Stimulated activated CD8-positive, alpha-beta memory T cell treated with anti-CD3 and anti-CD28 coated beads, Interleukin-7, amount 100 ng/mL, for 48 hours (primary cell): Measurements from ENCODE around the gene DNAJC1.

Source experiments
- DNase-seq, 2 donors: peaks; one replicate each; pipeline ENCODE4 v3.0.0-alpha.2; 2020; ENCODE audit warnings: low read depth in 1 of 2; ENCODE audit errors: extremely low read depth in 1 of 2

Gene DNAJC1

GRCh38 chr10:21964983-21965665 is 38.4 kb downstream of the DNAJC1 start:
- no peak for DNase-seq

- no peak for DNase-seq
Observed at GRCh38 chr10:21962358-21962757, 41.2 kb downstream of the DNAJC1 start.

DNA sequence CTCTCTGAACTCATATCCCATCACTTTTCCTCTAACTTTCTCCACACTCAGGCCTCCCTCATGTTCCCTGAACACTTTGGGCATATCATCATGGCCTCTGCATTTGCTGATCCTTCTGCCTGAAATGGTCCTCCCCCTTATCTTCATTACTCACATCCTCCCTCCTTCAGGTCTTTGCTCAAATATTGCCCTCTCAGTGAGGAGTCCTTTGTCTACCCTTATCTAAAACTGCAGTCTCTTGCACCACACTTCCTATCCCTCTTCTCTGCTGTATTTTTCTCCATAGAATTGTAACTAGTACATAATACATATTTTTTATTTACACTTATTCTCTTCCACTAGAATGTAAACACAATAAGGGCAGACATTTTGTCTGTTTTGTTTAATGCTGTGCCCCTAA is 41.7 kb downstream of the DNAJC1 start:
- DNase-seq = no peak

DNA sequence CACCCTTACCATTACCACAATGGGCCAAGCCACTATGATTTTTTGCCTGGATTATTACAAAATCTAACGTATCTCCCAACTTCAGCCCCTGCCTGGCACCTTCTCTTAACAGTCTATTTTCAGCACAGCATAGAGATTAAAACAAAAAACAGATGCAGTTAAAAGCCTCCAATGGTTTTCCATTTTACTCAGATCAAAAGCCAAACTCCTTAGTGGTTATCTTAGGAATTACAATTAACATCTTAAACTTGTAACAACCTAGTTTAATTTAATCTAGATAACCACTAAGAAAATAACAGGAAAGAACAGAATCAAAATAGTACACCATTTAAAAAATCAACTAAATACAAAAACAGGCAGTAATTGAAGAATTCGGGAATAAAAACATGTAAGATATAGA is 43.5 kb downstream of the DNAJC1 start:
- no peak for DNase-seq

GRCh38 chr10:21954690-21955089 is 48.8 kb downstream of the DNAJC1 start:
- DNase-seq = no peak

DNA sequence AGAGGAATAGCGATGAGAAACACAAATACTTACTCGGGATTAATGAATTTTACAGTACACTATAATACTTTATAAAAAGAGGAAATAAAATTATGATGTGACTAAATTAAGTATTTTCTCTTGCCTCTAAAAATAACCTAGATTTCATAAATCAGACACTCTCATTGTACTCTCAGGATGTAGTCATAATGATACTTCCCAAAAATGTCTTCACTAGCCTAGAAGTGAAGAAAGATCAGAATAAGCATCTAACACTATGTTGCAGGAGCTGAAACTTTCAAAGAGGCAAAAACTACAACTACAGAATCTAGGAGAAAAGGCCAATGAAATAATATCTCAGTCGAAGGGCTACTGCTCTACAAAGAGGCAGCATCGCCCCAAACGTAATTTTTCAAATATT is 49.4 kb downstream of the DNAJC1 start:
- DNase-seq = no peak

DNA sequence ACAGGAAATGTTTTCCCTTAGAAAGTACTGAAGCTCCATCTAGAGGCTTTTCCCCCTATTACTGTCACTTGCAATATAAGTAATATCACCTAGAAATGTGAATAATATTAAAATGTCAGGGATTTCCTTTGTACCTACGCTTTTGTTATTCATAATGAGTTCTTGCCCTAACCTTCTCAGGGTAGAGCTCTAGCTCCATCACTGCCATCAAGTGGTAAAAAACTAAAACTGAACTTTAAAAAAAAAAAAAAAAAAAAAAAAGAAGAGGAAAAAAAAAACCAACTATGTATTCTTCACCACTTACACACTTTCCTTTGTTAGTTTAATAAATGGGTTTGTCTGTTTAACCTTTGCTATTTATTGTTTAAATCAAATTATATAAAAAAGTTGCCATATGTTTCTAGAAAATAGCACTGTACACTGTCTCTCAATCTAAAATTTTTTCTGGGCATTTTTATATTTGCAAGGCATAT is 49.9 kb downstream of the DNAJC1 start:
- DNase-seq = no peak

DNA sequence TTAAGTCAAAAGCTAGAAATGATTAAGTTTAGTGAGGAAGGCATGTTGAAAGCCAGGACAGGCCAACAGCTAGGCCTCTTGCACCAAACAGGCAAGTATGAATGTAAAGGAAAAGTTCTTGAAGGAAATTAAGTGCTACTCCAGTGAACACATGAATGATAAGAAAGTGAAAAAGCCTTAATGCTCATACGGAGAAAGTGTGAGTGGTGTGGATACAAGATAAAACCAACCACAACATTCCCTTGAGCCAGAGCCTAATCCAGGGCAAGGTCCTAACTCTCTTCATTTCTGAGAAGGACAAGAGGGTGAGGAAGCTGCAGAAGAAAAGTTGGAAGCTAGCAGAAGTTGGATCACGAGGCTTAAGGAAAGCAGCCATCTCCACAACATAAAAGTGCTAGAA is 53.0 kb downstream of the DNAJC1 start:
- DNase-seq = no peak

DNA sequence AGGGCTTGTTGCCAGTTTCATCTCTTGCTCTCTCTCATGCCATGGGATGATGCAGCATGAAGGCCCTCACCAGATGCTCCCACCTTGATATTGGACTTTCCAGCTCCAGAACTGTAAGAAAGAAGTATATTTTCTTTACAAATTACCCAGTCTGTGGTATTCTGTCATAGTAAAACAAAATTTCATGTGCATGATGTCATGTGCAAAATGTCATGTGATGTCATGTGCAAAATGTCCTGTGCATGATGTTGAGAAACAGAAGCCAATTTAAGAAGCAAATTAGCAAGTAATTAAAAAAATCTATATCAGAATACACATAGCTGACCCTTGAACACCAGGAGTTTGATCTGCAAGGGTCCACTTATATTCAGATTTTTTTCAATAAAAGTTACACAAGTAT is 56.6 kb downstream of the DNAJC1 start:
- DNase-seq = no peak

- DNase-seq = no peak
Observed at GRCh38 chr10:21944727-21945386, 58.7 kb downstream of the DNAJC1 start.

DNA sequence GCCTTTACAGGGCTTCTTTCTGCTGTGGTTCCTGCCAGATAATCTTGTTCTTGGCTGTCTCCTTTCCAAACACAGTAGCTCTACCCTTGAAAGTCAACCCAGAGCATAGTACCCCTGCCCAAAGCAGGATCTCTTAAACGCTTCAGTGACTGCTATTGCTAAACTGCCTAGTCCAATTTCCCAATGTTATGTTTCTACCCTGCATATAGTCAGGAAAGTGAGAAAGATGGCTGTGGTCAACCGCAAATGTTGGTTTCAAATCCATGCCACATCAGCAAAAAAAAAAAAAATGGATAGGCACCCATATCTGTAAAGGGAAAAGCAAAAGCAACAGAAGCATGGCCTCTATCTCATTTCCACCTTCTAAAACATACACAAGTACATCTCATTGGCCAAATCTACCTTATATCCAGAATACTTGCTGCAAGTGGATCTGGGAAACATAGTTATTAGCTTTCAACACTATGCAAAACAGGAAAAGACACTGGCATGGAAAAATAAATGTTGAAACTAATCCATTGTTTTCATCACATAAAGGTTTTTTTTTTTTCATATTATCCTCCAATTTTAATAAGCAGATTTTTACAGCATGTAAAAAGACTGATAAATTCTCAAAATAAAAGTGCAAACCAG is 59.8 kb downstream of the DNAJC1 start:
- no peak for DNase-seq

GRCh38 chr10:21935439-21936023 is 68.0 kb downstream of the DNAJC1 start:
- DNase-seq = no peak

DNA sequence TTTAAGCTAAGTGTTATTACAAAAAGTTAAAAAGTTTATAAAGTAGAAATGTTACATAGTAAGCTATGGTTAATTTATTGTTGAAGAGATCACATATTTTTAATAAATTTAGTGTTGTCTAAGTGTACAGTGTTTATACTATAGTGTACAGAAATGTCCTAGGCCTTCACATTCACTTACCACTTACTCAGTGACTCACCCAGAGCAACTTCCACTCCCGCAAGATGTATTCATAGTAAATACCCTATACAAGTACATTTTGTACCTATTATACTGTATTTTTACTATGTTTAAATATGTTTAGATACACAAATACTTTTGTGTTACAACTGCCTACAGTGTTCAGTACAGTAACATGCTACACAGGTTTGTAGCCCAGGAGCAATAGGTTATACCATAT is 69.2 kb downstream of the DNAJC1 start:
- DNase-seq = no peak

DNA sequence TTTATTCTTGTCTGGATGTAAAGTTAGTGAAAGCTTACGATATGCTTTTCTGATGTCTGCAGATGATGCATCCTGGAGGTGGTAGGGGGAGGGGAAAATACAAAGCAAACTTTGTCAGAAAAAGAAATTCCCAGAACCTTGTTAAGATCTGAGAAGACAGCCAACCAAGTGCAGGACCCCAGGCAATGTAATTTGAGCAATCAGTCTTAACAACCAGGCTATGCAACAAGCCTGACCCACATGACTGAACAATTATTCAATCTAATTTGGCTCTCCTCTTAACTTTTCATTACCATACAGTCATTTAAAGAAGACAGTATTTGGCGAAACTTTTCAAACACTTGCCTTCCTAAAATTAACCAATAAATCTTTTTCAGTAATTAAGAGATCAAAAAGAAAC is 74.5 kb downstream of the DNAJC1 start:
- no peak for DNase-seq

- no peak for DNase-seq
Observed at GRCh38 chr10:21927631-21928353, 75.7 kb downstream of the DNAJC1 start.

- DNase-seq = no peak
Observed at GRCh38 chr10:21926949-21927348, 76.6 kb downstream of the DNAJC1 start.

DNA sequence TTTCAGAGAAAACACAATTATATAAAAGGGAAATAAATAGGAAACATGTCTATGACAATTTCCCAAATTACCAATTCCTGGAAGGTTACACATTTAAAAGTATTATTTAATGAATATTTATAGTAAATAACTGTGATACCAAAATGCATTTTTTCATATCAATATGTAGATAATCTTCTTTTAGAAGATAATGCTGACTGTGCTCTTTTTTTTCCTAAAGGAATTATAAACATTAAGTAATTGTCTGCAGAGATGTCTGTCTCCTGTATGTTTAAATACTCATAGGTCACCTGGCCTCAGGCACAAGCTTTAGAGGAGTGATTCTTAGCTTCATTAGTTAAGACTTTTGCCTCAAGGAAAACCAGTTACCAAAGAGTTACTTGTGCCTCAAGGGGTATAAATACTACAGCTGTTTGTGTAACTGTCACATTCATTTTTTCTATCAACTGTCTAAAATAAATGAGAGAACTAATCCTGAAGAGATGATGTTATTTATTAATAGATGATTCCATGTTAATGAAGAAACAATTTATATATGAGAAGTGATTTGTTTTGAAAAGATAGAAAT is 77.1 kb downstream of the DNAJC1 start:
- no peak for DNase-seq

- DNase-seq = no peak
Observed at GRCh38 chr10:21925851-21926250, 77.7 kb downstream of the DNAJC1 start.

DNA sequence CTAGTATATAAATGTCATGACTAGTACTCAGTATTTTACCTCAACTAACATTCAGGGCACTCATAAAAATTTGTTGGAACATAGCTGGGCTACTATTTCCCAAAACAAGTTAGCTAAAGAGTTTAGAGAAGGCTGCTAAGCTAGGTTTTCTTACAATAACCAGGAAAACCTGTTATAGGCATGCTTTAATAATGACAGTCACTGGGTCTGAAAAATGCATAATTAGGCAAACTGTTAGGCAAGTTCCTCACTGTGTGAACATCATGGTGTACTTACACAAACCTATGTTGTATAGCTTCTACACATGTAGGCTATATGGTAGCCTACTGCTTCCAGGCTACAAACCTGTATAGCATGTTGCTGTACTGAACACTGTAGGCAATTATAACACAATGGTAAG is 79.0 kb downstream of the DNAJC1 start:
- no peak for DNase-seq

DNA sequence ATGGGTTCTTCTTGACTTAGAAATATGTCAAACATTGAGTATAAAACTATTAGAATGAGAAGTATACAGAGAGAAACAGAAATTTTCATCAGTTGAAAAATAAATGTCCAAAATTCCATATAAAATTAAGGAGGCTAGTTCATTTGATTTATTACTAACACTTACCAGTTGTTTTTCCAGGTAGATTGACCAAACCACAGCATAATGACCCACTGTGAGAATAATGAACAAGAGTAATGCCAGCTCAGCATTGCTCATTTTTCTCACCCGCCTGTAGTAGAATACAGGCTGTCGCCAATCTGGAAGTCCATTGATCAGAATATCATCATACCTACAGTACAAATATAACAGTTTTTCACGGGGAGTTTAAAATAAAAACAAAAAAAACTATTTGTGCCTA is 82.9 kb downstream of the DNAJC1 start:
- no peak for DNase-seq

DNA sequence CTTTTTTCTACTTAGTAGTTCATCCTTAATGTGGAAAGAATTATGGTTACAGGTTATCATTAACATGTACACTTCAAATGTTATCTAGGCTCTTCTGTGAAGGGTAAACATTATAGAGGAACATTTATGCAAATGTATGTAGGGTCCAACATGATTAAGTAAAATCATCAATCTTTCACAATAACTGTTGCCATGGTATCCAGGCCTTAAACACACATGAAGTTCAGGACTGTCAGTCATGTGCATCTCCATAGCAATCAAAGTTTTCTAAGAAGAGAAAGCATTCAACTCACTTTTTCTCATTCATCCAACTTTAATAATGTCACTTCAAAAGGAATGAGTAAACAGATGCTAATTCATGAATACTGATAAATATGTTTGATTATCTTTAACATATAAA is 83.6 kb downstream of the DNAJC1 start:
- no peak for DNase-seq
